ENCODE measurements around the gene KCNT2.

Gene KCNT2

DNA sequence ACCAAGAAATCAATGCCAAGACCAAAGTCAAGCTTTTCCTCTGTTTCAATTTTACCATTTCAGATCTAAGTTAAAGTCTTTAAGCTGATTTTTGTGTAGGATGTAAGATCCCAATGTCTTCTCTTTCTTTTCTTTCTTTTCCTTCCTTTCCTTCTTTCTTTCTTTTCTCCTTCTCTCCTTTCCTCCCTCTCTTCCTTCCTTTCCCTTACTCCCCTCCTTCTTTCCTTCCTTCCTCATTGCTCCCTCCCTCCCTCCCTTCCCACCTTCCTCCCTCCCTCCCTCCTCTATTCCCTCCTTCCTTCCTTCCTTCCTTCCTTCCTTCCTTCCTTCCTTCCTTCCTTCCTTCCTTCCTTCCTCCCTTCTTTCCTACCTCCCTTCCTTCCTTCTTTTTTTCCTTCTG is 197.5 kb downstream of the KCNT2 start:
- no peak for TF ChIP-seq CTCF (IDR thresholded peaks at IDR 0.05; ENCODE audit: low read depth, low read length, missing control alignments)
- H3K4me3 ChIP-seq (ENCODE audit: low read depth, low read length): no peak overlapping the region
- in situ Hi-C loops (cut with HindIII; ENCODE audit: low pct_ligation_motif_present, low sequenced_read_pairs): no loop called here

DNA sequence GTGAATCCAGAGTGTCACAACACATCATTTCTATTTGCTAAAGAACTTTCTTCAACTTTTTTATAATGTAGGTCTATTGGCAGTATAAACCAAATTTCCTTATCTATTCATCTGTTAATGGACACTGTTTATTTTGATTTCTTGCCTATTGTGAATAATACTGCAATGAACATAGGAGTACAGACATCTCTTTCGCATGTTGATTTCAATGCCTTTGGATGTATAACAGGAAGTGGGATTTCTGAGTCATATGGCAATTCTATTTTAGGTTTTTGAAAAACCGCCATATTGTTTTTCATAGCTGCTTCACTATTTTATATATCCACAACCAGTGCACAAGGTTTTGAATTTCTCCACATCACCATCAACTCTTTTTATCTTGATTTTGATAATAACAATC is 198.7 kb downstream of the KCNT2 start:
- H3K36me3 ChIP-seq (replicated peaks): no peaks in the 10 kb centered on the region
- DNase-seq: peak; percentile 27
- in situ Hi-C loops (cut with HindIII; ENCODE audit: low pct_ligation_motif_present, low sequenced_read_pairs): no loop called here
- no peaks in the 10 kb centered on the region for H3K27me3 ChIP-seq (replicated peaks)
- H3K27ac ChIP-seq: peak overlapping the region; percentile 28
- no peak for TF ChIP-seq CTCF (IDR thresholded peaks at IDR 0.05; ENCODE audit: low read depth, low read length, missing control alignments)
- no peak overlapping the region for H3K4me3 ChIP-seq (ENCODE audit: low read depth, low read length)

More for the DNA sequence above, 197.5 kb downstream of the KCNT2 start:
- Histone ChIP-seq H3K27me3 (replicated peaks) (no peaks in the 10 kb centered on the region), H3K36me3 (replicated peaks) (no peaks in the 10 kb centered on the region), H3K27ac (no peak overlapping the region)
- DNase-seq: no peak

DNA sequence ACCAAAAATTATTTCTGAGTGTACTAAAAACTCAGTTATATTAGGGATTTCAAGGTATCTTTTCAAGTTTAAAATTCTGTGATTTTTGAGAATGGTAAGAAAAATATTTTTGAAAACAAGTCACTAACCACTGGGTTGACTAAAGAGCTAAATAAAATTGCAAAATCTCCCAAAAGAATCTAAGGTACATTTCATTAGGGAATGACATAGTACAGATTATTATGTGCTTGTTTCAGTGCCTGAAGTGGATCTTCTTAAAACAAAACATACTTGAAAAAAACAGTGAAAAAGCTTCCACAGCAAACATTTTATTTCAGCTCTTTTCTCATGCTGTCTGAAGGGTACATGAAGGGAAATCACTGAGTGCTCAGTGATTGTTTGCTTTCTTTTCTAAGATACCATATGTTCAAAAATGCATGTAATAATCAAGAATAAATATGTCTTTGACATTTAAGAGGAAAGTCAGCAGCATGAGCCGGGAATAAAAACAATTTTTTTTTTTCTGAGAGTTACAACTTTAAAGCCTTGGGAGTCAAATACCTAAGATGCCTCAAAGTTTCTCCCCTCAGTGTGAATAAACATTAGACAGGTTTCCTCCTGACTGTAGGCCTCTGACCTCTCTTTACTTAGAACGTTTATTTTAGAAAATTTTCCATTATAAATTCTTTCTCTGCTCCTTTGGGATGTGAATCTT is 200.7 kb downstream of the KCNT2 start:
- no peak for TF ChIP-seq CTCF (IDR thresholded peaks at IDR 0.05; ENCODE audit: low read depth, low read length, missing control alignments)

DNA sequence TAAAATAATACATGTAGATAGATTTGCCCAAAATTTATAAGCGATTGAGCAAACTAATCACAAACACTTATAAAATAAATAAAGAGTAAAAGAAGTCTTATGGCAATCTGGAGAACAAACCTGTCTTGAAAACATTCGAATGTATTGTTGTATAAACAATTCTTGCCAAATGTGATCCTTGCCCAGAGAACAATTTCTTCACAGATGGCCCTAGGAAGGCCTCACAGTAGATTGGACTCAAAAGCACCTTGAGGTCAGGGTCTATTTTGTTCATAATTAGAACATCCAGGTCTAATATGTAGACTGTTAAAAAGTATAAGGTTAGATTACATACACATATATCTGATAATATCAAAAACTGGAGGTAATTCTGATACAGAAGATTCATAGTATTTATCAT is 202.4 kb downstream of the KCNT2 start:
- Histone ChIP-seq H3K27me3 (replicated peaks) (no peaks in the 10 kb centered on the region), H3K27ac (no peak overlapping the region), H3K4me3 (ENCODE audit: low read depth, low read length) (no peak overlapping the region), H3K36me3 (replicated peaks) (no peaks in the 10 kb centered on the region)
- DNase-seq: no peak
- in situ Hi-C loops (cut with HindIII; ENCODE audit: low pct_ligation_motif_present, low sequenced_read_pairs): no loop called here
- TF ChIP-seq CTCF (IDR thresholded peaks at IDR 0.05; ENCODE audit: low read depth, low read length, missing control alignments): no peak

More for the DNA sequence above, 200.7 kb downstream of the KCNT2 start:
- in situ Hi-C loops (cut with HindIII; ENCODE audit: low pct_ligation_motif_present, low sequenced_read_pairs): no loop called here
- Histone ChIP-seq H3K36me3 (replicated peaks) (no peaks in the 10 kb centered on the region), H3K4me3 (ENCODE audit: low read depth, low read length) (no peak overlapping the region), H3K27me3 (replicated peaks) (no peaks in the 10 kb centered on the region), H3K27ac (peak overlapping the region; percentile 57)
- peak; percentile 20 for DNase-seq

DNA sequence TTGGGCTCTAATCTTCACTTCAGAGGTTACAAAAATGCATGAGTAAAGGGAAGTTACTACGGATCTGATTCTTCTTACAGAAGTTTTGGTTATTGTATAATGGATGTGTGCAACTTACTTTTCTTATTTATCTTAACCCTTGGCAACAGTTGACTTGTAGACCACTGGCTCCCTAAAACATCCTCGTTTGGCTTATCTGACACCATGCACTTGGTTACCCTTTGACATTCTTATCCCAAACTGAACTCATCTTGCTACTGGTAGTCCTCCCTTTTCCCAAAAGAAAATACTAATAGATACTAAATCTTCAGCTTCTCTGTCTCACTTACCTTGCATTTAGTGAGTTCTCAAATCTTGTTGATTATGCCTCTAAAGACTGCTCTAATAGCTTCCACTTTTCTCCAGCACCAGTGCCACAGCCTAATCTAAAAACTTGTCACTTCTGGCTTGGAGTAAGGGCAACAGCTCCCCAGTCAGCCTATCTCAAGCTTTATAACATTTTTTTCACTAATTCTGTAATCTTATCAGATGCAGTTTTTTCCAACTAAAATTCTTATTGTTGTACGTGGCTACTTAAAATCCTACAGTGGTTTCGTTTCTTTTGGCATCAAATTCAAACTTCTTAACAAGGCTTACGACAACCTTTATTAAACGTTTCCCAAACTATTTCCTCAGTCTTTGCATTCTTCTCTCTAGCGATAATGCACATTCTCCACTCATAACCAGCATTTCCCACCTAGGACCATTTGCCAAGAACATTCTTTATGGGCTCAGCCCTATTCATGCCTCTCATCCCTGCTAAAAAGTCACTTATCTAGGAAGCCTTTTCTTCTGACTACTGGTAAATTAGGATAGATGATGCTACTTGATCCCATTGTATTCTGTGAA is 204.2 kb downstream of the KCNT2 start:
- Histone ChIP-seq H3K36me3 (replicated peaks) (no peaks in the 10 kb centered on the region), H3K4me3 (ENCODE audit: low read depth, low read length) (no peak overlapping the region), H3K27ac (peak overlapping the region; percentile 9), H3K27me3 (replicated peaks) (no peaks in the 10 kb centered on the region)
- TF ChIP-seq CTCF (IDR thresholded peaks at IDR 0.05; ENCODE audit: low read depth, low read length, missing control alignments): no peak
- in situ Hi-C loops (cut with HindIII; ENCODE audit: low pct_ligation_motif_present, low sequenced_read_pairs): no loop called here
- DNase-seq: peak; percentile 48

All from brain microvascular endothelial cell (primary cell).